Glutamatergic neuron (in vitro differentiated cells): Measurements from ENCODE around the gene HDAC4. TPM values are rescaled to one million over a fixed set of nuclear protein-coding genes. Genes with fewer than 3 reads are reported as not detected.
A peak's percentile ranks its signal among the peaks of the same experiment; 100 is the strongest.

Experiments
- DNase-seq: peaks from one replicate; pipeline ENCODE4 v3.0.0; 2022
- H3K27ac Mint-ChIP-seq: one replicate; pipeline ENCODE4 v1.8.0; 2020; ENCODE audit warnings: mild to moderate bottlenecking, mixed read lengths, inconsistent platforms; ENCODE audit not compliant: unreplicated experiment
- H3K27me3 Mint-ChIP-seq: one replicate; pipeline ENCODE4 v1.8.0; 2020; ENCODE audit warnings: mild to moderate bottlenecking, moderate library complexity, mixed read lengths, inconsistent platforms; ENCODE audit not compliant: unreplicated experiment
- H3K36me3 Mint-ChIP-seq: one replicate; pipeline ENCODE4 v1.8.0; 2020; ENCODE audit warnings: mild to moderate bottlenecking, mixed read lengths, inconsistent platforms; ENCODE audit not compliant: unreplicated experiment
- H3K4me1 Mint-ChIP-seq: one replicate; pipeline ENCODE4 v1.8.0; 2020; ENCODE audit warnings: mild to moderate bottlenecking, low read depth, mixed read lengths, inconsistent platforms; ENCODE audit not compliant: unreplicated experiment
- H3K4me3 Mint-ChIP-seq: one replicate; pipeline ENCODE4 v1.8.0; 2020; ENCODE audit warnings: mild to moderate bottlenecking, mixed read lengths, inconsistent platforms; ENCODE audit not compliant: unreplicated experiment
- H3K9me3 Mint-ChIP-seq: one replicate; pipeline ENCODE4 v1.8.0; 2020; ENCODE audit warnings: mild to moderate bottlenecking, moderate library complexity, mixed read lengths, inconsistent platforms; ENCODE audit not compliant: unreplicated experiment
- CTCF ChIP-seq: fragments of 200-600 bp; sonication (generic); IDR thresholded peaks from one replicate; pipeline ENCODE4 v1.5.0; 2021; ENCODE audit not compliant: partially characterized antibody, unreplicated experiment
- total RNA-seq: library from RNA; stranded (reverse); fragmentation: NEBNext Ultra II Directional; extraction: Animal tissue kit (Norgen Biotek cat#: 25700); gene quantifications from one replicate; pipeline ENCODE4 v1.2.1, GENCODE V29; 2021; ENCODE audit not compliant: unreplicated experiment

HDAC4 gene
- total RNA-seq, 1 donor from 2014 or later = 90.6 TPM

GRCh38 chr2:239371726-239372686 is 28.8 kb downstream of the HDAC4 start:
- Mint-ChIP-seq H3K4me1 (peaks cover 2% of the 10 kb centered on the region), H3K9me3 (no peaks in the 10 kb centered on the region), H3K27me3 (no peaks in the 10 kb centered on the region), H3K27ac (no peak overlapping the region), H3K36me3 (no peaks in the 10 kb centered on the region), H3K4me3 (no peak overlapping the region)
- TF ChIP-seq CTCF = no peak
- no peak for DNase-seq

GRCh38 chr2:239370876-239371725 is 29.7 kb downstream of the HDAC4 start:
- no peak for TF ChIP-seq CTCF
- no peaks in the 10 kb centered on the region for H3K9me3 Mint-ChIP-seq

GRCh38 chr2:239370403-239370802 is 30.4 kb downstream of the HDAC4 start:
- no peaks in the 10 kb centered on the region for H3K36me3 Mint-ChIP-seq
- peaks cover 11% of the 10 kb centered on the region for H3K4me1 Mint-ChIP-seq
- TF ChIP-seq CTCF = no peak
- no peaks in the 10 kb centered on the region for H3K9me3 Mint-ChIP-seq
- DNase-seq = no peak
- no peak overlapping the region for H3K4me3 Mint-ChIP-seq
- H3K27me3 Mint-ChIP-seq = peaks cover 4% of the 10 kb centered on the region
- no peak overlapping the region for H3K27ac Mint-ChIP-seq

More at GRCh38 chr2:239370876-239371725, 29.7 kb downstream of the HDAC4 start:
- H3K27ac Mint-ChIP-seq = no peak overlapping the region
- peaks cover 9% of the 10 kb centered on the region for H3K4me1 Mint-ChIP-seq
- H3K27me3 Mint-ChIP-seq = peaks cover 4% of the 10 kb centered on the region
- H3K36me3 Mint-ChIP-seq = no peaks in the 10 kb centered on the region
- H3K4me3 Mint-ChIP-seq = no peak overlapping the region
- DNase-seq = no peak

GRCh38 chr2:239369631-239370161 is 31.1 kb downstream of the HDAC4 start:
- no peaks in the 10 kb centered on the region for H3K9me3 Mint-ChIP-seq
- H3K27ac Mint-ChIP-seq = peak overlapping the region; percentile 41
- no peak for DNase-seq
- no peak for TF ChIP-seq CTCF
- no peaks in the 10 kb centered on the region for H3K36me3 Mint-ChIP-seq
- H3K4me3 Mint-ChIP-seq = no peak overlapping the region
- H3K4me1 Mint-ChIP-seq = peaks cover 16% of the 10 kb centered on the region
- H3K27me3 Mint-ChIP-seq = peaks cover 4% of the 10 kb centered on the region
